K562 (cell line): Measurements from ENCODE around the gene METTL22. TPM values are rescaled to one million over a fixed set of nuclear protein-coding genes. Genes with fewer than 3 reads are reported as not detected.
A peak's percentile ranks its signal among the peaks of the same experiment; 100 is the strongest.

Source experiments
- BMI1 ChIP-seq: fragments of 150-350 bp; IDR thresholded peaks from 2 replicates; pipeline ENCODE4 v1.6.1; 2014; ENCODE audit warnings: low read length
- ESRRA ChIP-seq: fragments of 450-650 bp; IDR thresholded peaks from 2 replicates; pipeline ENCODE4 v1.6.1; 2014; ENCODE audit warnings: low read depth, mild to moderate bottlenecking, moderate library complexity, borderline replicate concordance
- HINFP ChIP-seq: fragments of 450-650 bp; conservative IDR thresholded peaks from 2 replicates; pipeline ENCODE4 v1.6.1; 2016; ENCODE audit warnings: missing genetic modification characterization, low read depth, mild to moderate bottlenecking, control low read depth, missing compliant biosample characterization
- SPI1 ChIP-seq: IDR thresholded peaks from 2 replicates; pipeline ENCODE4 v1.6.1; 2011; ENCODE audit warnings: low read depth, low read length, control low read depth, borderline replicate concordance
- TRIM28 ChIP-seq: fragments of 450-650 bp; IDR thresholded peaks from 2 replicates; pipeline ENCODE4 v1.6.1; 2017
- ZNF175 ChIP-seq: fragments of 200-800 bp; sonication (Bioruptor generic); IDR thresholded peaks from 2 replicates; pipeline ENCODE4 v1.6.1; 2016; ENCODE audit warnings: low read depth, mild to moderate bottlenecking, missing genetic modification characterization, missing compliant biosample characterization
- ZNF316 ChIP-seq: fragments of 450-650 bp; IDR thresholded peaks from 2 replicates; pipeline ENCODE4 v1.6.1; 2016
- ZNF395 ChIP-seq: fragments of 200-800 bp; sonication (Bioruptor generic); IDR thresholded peaks from 2 replicates; pipeline ENCODE4 v1.6.1; 2017; ENCODE audit warnings: missing genetic modification characterization, missing compliant biosample characterization
- polyA plus RNA-seq, 8 experiments: library from polyadenylated mRNA; depleted of rRNA in 4 of 8; stranded (reverse) in 5 of 8; unstranded in 3 of 8; fragments of >200 nt; fragmentation: Nextera tagmentation in 2 of 8; fragmentation: Illumina TruSeq in 1 of 8; extraction: Ambion mirVana in 2 of 8; extraction: Trizol in 1 of 8; gene quantifications; 2 replicates each; pipeline versions ENCODE4 v1.2.1 to v1.2.3, GENCODE V29; 2011 to 2014; ENCODE audit warnings: inconsistent platforms in 1 of 8, missing spikeins in 1 of 8
- total RNA-seq, 7 experiments: library from RNA; depleted of rRNA in 6 of 7; stranded (reverse); fragments of >200 nt in 6 of 7; fragmentation: Illumina TruSeq in 2 of 7; extraction: Trizol in 2 of 7; gene quantifications; 2 replicates each; pipeline versions ENCODE4 v1.2.1 to v1.2.3, GENCODE V29; 2011 to 2021; ENCODE audit warnings: low replicate concordance in 1 of 7
- TF ChIP-seq, protein P1 (sequence below): fragments of 450-650 bp; IDR thresholded peaks from 2 replicates; pipeline ENCODE4 v1.6.1; 2016; ENCODE audit warnings: mild to moderate bottlenecking, moderate library complexity

METTL22 gene
- total and polyA plus RNA-seq, 9 of the 15 experiments (the other 6 are each of a cell fraction or from before 2014, with no cell fraction given): 6.9 to 33.2 (median 18.5) TPM

DNA sequence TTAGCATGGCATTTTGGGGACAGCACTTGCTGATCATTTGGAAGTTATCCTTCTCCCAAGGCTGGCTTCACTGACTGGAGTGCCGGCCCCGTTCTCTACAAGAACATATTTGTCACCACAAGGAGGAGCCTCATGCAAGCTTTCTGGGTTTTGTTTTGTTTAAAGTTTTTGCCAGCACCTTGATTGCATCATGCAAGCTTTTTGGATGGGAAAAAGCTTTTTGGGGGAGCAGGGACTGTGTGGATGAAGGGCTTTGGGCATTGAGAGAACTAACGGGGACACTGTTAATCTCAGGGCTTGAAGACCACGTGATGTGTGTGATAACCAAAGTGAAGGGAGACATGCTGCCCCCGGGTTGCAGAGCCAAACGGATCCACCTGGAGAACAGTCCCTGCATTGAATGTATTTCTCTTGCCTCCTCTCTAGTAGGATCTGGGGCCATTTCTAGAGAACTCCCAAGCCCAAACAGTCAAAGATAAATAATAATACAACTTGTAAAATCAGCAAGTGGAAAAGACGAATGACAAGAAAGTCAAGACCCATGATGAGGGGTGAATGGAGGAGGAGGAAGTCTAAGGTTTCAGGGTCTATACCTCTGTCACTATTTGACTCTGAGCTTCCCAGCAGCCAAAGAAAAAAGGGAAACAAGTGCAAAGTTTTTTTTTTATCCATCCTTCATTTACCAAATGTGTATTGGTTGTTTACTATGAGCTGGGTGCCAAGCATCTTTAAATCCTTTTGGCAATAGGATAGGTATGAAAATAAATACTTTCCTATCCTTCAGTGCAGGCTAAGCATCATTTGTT is 48.4 kb upstream of the METTL22 start (continued):
- TF ChIP-seq, protein P1, sequence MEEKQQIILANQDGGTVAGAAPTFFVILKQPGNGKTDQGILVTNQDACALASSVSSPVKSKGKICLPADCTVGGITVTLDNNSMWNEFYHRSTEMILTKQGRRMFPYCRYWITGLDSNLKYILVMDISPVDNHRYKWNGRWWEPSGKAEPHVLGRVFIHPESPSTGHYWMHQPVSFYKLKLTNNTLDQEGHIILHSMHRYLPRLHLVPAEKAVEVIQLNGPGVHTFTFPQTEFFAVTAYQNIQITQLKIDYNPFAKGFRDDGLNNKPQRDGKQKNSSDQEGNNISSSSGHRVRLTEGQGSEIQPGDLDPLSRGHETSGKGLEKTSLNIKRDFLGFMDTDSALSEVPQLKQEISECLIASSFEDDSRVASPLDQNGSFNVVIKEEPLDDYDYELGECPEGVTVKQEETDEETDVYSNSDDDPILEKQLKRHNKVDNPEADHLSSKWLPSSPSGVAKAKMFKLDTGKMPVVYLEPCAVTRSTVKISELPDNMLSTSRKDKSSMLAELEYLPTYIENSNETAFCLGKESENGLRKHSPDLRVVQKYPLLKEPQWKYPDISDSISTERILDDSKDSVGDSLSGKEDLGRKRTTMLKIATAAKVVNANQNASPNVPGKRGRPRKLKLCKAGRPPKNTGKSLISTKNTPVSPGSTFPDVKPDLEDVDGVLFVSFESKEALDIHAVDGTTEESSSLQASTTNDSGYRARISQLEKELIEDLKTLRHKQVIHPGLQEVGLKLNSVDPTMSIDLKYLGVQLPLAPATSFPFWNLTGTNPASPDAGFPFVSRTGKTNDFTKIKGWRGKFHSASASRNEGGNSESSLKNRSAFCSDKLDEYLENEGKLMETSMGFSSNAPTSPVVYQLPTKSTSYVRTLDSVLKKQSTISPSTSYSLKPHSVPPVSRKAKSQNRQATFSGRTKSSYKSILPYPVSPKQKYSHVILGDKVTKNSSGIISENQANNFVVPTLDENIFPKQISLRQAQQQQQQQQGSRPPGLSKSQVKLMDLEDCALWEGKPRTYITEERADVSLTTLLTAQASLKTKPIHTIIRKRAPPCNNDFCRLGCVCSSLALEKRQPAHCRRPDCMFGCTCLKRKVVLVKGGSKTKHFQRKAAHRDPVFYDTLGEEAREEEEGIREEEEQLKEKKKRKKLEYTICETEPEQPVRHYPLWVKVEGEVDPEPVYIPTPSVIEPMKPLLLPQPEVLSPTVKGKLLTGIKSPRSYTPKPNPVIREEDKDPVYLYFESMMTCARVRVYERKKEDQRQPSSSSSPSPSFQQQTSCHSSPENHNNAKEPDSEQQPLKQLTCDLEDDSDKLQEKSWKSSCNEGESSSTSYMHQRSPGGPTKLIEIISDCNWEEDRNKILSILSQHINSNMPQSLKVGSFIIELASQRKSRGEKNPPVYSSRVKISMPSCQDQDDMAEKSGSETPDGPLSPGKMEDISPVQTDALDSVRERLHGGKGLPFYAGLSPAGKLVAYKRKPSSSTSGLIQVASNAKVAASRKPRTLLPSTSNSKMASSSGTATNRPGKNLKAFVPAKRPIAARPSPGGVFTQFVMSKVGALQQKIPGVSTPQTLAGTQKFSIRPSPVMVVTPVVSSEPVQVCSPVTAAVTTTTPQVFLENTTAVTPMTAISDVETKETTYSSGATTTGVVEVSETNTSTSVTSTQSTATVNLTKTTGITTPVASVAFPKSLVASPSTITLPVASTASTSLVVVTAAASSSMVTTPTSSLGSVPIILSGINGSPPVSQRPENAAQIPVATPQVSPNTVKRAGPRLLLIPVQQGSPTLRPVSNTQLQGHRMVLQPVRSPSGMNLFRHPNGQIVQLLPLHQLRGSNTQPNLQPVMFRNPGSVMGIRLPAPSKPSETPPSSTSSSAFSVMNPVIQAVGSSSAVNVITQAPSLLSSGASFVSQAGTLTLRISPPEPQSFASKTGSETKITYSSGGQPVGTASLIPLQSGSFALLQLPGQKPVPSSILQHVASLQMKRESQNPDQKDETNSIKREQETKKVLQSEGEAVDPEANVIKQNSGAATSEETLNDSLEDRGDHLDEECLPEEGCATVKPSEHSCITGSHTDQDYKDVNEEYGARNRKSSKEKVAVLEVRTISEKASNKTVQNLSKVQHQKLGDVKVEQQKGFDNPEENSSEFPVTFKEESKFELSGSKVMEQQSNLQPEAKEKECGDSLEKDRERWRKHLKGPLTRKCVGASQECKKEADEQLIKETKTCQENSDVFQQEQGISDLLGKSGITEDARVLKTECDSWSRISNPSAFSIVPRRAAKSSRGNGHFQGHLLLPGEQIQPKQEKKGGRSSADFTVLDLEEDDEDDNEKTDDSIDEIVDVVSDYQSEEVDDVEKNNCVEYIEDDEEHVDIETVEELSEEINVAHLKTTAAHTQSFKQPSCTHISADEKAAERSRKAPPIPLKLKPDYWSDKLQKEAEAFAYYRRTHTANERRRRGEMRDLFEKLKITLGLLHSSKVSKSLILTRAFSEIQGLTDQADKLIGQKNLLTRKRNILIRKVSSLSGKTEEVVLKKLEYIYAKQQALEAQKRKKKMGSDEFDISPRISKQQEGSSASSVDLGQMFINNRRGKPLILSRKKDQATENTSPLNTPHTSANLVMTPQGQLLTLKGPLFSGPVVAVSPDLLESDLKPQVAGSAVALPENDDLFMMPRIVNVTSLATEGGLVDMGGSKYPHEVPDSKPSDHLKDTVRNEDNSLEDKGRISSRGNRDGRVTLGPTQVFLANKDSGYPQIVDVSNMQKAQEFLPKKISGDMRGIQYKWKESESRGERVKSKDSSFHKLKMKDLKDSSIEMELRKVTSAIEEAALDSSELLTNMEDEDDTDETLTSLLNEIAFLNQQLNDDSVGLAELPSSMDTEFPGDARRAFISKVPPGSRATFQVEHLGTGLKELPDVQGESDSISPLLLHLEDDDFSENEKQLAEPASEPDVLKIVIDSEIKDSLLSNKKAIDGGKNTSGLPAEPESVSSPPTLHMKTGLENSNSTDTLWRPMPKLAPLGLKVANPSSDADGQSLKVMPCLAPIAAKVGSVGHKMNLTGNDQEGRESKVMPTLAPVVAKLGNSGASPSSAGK: peak; percentile 30; the same call in 1 of the 2 replicates
- TF ChIP-seq TRIM28: no peak
- TF ChIP-seq ZNF316: no peak
- TF ChIP-seq ESRRA: no peak
- no peak for TF ChIP-seq ZNF395 (CRISPR knock-in tag)
- no peak for TF ChIP-seq SPI1
- TF ChIP-seq ZNF175 (CRISPR knock-in tag): no peak
- TF ChIP-seq HINFP (tag): no peak
- TF ChIP-seq BMI1: no peak
